Hypothalamus (tissue), 51 donors: ENCODE results near the gene SLC12A8.

ENCODE experiments used
- DNase-seq, 51 donors: peaks; one replicate each; lab custom pipeline; 2025; lab: John Stamatoyannopoulos, UW

The SLC12A8 gene

GRCh38 chr3:125061170-125061569 is 151.4 kb downstream of the SLC12A8 start:
- DNase-seq, result no peak

GRCh38 chr3:125059488-125060245 is 152.9 kb downstream of the SLC12A8 start:
- no peak for DNase-seq

- no peak for DNase-seq
Measured at GRCh38 chr3:125058959-125059358, 153.6 kb downstream of the SLC12A8 start.

GRCh38 chr3:125058529-125058928 is 154.0 kb downstream of the SLC12A8 start:
- no peak for DNase-seq

DNA sequence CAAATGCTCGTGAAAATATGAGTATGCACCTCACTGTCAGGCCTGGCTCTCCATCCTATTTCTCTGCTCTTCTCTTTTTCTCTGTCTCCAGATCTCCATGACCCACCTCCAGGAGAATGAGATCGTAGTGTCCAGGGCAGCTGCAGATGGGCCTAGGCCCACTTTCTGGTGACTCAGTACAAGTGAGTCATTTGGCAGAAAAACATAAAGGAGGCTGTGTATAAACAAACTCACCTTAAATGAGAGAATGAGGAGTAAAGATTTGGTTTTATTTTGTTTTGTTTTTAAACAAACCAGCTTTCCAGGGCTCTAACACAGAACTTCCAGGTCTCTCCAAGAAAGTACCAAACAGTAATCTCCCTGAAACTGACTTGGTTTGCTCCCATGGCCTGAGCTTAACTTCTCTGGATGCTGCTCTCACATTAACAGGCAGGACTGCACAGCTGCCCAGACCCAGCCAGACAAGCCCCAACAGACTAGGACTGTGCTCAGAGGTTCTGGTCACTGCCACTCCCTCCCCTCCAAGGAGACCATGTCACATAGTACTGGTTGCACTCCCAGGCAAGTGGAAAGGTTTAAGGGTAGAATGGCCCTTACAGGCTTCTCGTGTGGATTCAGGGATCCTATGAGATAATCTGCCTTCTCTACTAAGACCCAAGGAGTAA is 155.2 kb downstream of the SLC12A8 start:
- DNase-seq, result no peak

GRCh38 chr3:125055913-125056745 is 156.4 kb downstream of the SLC12A8 start, which contains the start of gene HEG1:
Gene HEG1, minus strand, starts transcription at chr3:125055997. Its CDS starts 107 bp downstream, at chr3:125055890.
- peak in 45 of 51 donors; percentile 34 to 93 (median 74) for DNase-seq

DNA sequence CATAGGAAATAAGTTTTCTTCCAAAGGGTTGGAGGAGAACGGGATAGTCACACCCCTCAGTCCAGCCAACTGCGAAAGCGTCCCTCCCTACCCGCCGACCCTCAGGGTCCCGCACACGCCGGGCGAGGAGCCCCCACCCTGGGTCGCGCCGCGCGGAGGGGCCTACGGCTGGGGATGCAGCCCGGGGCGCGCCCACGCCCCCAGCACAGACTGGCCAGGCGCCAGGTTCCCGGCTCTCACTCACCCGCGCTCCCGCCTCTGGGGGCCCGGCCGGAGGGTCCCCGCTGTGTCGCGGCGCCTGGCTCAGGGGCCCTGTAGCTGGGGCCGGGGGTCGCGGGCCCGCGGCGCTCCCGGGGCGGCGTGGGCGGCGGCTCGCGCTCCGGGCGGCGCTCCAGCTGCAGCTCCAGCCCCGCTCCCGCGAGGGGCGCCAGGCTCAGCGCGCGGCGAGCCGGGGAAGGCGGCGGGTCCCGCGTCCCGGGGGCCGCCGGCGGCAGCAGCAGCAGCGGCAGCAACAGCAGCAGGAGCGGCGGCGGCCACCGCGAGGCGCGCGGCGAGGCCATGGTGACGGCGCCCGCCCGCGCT is 157.1 kb downstream of the SLC12A8 start:
- DNase-seq, result peak in 8 of 51 donors; percentile 33 to 77 (median 43)

- DNase-seq, result peak in 9 of 51 donors; percentile 15 to 57 (median 30)
Measured at GRCh38 chr3:125054449-125055329, 157.9 kb downstream of the SLC12A8 start.

GRCh38 chr3:125054062-125054448 is 158.5 kb downstream of the SLC12A8 start:
- peak in 1 of 51 donors; percentile 37 for DNase-seq

GRCh38 chr3:125053304-125053699 is 159.2 kb downstream of the SLC12A8 start:
- no peak for DNase-seq

DNA sequence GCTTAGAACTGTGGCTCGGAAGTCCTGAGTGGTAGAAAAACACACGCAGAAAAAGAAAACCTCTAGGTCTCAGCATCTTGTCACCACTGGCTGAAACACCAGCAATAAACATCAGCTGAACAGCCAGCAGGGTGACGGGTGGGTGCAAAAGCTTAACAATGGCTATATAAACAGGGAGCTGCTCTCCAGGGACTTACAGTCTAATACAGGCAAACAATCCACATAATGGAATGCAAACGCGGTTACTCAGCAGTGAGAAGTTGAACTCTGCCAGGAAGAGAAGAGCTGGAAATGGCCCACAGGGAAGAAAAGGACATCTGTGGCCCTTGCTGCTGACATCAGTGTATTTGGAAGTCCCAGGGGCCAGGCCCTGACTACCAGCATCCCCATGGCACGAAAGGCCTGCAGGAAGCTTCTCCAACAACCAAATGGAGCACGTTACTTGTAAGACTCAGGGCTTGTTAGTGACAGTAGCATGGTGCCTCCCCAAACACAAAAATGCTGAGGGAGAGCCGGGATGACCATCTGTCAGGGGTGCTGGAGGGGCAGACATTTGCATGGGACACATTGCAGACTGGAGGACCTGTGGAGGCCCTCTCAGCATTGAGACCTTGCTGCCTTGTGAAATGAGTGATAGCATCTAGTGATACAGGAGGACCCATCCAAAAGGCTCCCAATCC is 159.8 kb downstream of the SLC12A8 start:
- DNase-seq, result peak in 10 of 51 donors; percentile 12 to 46 (median 22)

DNA sequence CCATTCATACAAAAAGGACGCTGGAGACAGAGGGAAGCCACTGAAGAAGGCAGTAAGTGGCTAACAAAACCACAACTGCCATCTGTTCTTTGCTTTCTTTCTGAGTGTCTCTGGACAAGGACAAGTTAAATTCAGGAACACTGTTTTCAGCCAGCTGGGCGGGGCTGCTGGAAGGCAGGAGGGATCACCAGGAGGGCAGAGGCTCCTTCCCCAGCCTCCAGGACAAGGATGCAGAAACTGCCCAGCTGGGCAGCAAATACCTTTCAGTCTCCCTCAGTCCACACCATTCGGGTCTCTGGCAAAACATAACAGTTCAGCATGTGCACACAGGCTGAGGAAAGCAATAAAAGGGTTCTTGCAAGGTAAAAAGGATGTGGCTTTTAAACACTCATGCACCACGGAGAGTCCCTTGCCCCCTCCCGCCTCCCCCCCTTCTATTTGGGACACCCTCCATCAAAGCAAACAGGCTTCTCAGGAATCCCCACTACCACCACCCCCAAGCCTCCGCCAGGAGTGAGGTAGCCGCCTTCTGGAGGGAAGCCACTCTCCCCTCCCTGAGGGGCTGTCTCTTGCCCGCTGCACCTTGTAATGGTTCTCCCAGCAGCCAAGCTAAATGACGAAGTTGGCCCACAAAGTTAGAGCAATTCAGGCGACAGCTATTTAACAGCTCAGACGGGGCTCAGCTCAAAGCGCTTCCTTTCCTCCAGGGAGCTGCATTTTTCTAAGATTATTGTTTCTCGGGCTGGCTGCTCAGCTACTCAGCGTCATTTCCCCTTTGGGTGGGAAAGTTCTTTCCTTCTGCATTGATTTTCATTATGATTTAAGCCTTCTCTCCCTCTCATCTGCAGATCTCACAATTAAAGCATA is 160.6 kb downstream of the SLC12A8 start:
- peak in 20 of 51 donors; percentile 9 to 52 (median 32) for DNase-seq

DNA sequence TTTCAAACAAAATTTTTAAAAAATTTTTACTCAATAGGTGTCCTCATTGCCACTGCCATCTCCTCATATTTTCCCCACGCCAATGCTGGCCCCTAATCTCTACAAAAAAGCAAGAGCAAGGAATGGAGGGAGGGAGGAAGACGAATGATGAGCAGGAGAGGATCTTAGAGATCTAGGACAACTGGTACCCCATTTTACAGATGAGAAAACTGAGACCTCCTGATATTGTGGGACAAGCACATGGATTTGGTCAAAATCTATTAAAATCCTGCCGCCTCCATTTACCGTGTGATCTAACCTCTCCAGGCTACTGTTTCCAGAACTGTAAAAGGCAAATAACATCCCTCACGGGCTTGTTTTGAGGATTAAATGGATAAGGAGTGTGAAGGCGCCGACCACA is 161.3 kb downstream of the SLC12A8 start:
- DNase-seq, result no peak

GRCh38 chr3:125050488-125051090 is 162.0 kb downstream of the SLC12A8 start:
- DNase-seq, result peak in 1 of 51 donors; percentile 23

DNA sequence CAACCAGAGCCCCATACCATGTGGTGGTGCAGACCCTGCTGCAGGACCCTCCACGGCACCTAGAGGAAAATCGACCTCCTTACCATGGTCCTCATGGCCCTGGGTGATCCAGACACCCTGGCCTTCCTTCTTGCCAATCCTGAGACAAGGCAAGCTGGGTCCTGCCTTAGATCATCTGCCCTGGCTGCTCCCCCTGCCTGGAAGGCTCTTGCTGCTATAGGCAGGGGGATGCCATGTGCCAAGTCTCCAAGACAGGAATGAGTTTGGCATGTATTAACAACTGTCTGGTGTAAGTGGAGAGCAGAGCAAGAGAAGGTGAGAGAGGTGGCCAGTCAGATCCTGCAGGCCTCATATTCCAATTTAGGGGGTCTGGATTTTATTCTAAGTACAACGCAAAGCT is 164.3 kb downstream of the SLC12A8 start:
- no peak for DNase-seq

DNA sequence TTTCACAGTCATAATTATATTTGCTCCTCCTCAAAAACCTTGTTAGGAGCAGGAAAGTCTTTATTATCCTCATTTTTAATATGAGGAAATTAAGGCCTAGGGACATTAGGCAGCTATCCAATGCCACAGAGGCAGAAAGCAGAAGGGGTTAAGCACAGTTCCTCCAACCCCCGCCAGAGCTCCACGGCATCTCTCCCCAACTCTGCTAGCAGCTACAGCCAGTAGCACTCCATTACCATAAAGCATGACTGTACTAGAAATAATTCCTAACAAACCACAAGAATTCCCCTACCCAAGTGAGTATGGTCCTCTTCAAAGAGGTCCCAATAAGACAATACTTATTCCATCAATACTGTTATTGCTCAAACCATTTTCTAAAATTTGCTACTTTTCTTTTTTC is 166.6 kb downstream of the SLC12A8 start:
- no peak for DNase-seq

- no peak for DNase-seq
Measured at GRCh38 chr3:125045194-125045593, 167.4 kb downstream of the SLC12A8 start.
